Measurements from ENCODE around the gene S100A9.
"Not testable (repeated sequence)": the region's sequence is repeated elsewhere in the genome, so short reads cannot be mapped to it uniquely, and the experiment has no call there.

S100A9 gene

GRCh38 chr1:153357853-153358690 lies at the start of gene S100A9:
TSS of gene S100A9 (plus strand) at chr1:153357854. CDS start at chr1:153358284, 430 bp downstream.
- peak; percentile 9 for DNase-seq

- no peak for DNase-seq
Measured at GRCh38 chr1:153308540-153308939, 49.1 kb upstream of the S100A9 start.

- DNase-seq = no peak
Measured at GRCh38 chr1:153309441-153309840, 48.2 kb upstream of the S100A9 start.

GRCh38 chr1:153310526-153310925 lies 47.1 kb upstream of the S100A9 start:
- no peak for DNase-seq

GRCh38 chr1:153312570-153313186 lies 45.0 kb upstream of the S100A9 start, which contains the start of gene PGLYRP3:
TSS of gene PGLYRP3 (minus strand) at chr1:153312952. CDS start at chr1:153310665, 2,287 bp downstream.
- DNase-seq = no peak

- no peak for DNase-seq
Measured at GRCh38 chr1:153313288-153313687, 44.4 kb upstream of the S100A9 start.

GRCh38 chr1:153314388-153314787 lies 43.3 kb upstream of the S100A9 start:
- DNase-seq = not testable (repeated sequence)

- not testable (repeated sequence) for DNase-seq
Measured at GRCh38 chr1:153316013-153316412, 41.6 kb upstream of the S100A9 start.

GRCh38 chr1:153318145-153318544 lies 39.5 kb upstream of the S100A9 start:
- DNase-seq = not testable (repeated sequence)

- DNase-seq = no peak
Measured at GRCh38 chr1:153322568-153322967, 35.1 kb upstream of the S100A9 start.

- no peak for DNase-seq
Measured at GRCh38 chr1:153324912-153325311, 32.7 kb upstream of the S100A9 start.

GRCh38 chr1:153333902-153334301 lies 23.8 kb upstream of the S100A9 start:
- no peak for DNase-seq

GRCh38 chr1:153336650-153337049 lies 21.0 kb upstream of the S100A9 start:
- DNase-seq = no peak

- no peak for DNase-seq
Measured at GRCh38 chr1:153337980-153338853, 19.4 kb upstream of the S100A9 start.

- DNase-seq = no peak
Measured at GRCh38 chr1:153339802-153340201, 17.9 kb upstream of the S100A9 start.

GRCh38 chr1:153340356-153340755 lies 17.3 kb upstream of the S100A9 start:
- DNase-seq = no peak

GRCh38 chr1:153341431-153341934 lies 16.2 kb upstream of the S100A9 start:
- DNase-seq = no peak

- peak; percentile 45 for DNase-seq
Measured at GRCh38 chr1:153342178-153342577, 15.5 kb upstream of the S100A9 start.

- peak; percentile 22 for DNase-seq
Measured at GRCh38 chr1:153343040-153343681, 14.5 kb upstream of the S100A9 start.

GRCh38 chr1:153343811-153344717 lies 13.6 kb upstream of the S100A9 start:
- DNase-seq = no peak

GRCh38 chr1:153344718-153345025 lies 13.0 kb upstream of the S100A9 start:
- DNase-seq = peak; percentile 88
